K562 (cell line): ENCODE measurements around the gene ASPHD1. TPM values are rescaled to one million over a fixed set of nuclear protein-coding genes. Genes with fewer than 3 reads are reported as not detected.

ENCODE experiments used
- AFF1 ChIP-seq, 2 experiments: fragments of 450-650 bp; IDR thresholded peaks; 2 replicates each; pipeline ENCODE4 v1.6.1; 2018; ENCODE audit warnings: mild to moderate bottlenecking in 2 of 2, low read depth in 1 of 2; ENCODE audit not compliant: partially characterized antibody in 2 of 2
- ATF7 ChIP-seq: fragments of 450-650 bp; IDR thresholded peaks from 2 replicates; pipeline ENCODE4 v1.7.1; 2014; ENCODE audit warnings: mild to moderate bottlenecking, moderate library complexity
- CEBPG ChIP-seq, 3 experiments: fragments of 200-800 bp in 1 of 3; sonication (Bioruptor generic) in 1 of 3; sonication (generic) in 1 of 3; formaldehyde crosslinking in 1 of 3; IDR thresholded peaks in 2 of 3; conservative IDR thresholded peaks in 1 of 3; 2 replicates each; pipeline versions ENCODE4 v1.6.1 to v1.8.0; 2016 to 2022; ENCODE audit warnings: missing compliant biosample characterization in 2 of 3, missing genetic modification characterization in 2 of 3, mild to moderate bottlenecking in 1 of 3, missing genetic modification reagents in 1 of 3
- DPF2 ChIP-seq: fragments of 450-650 bp; IDR thresholded peaks from 2 replicates; pipeline ENCODE4 v1.6.1; 2016
- ELF2 ChIP-seq: fragments of 250-450 bp; sonication (Bioruptor Pico); IDR thresholded peaks from 2 replicates; pipeline ENCODE4 v1.5.0; 2021; ENCODE audit warnings: mild to moderate bottlenecking
- HNRNPLL ChIP-seq: fragments of 200-400 bp; formaldehyde crosslinking; IDR thresholded peaks from 2 replicates; pipeline ENCODE4 v1.6.1; 2017; ENCODE audit warnings: low read length, low read depth, mild to moderate bottlenecking; ENCODE audit not compliant: poor library complexity, severe bottlenecking
- SAFB ChIP-seq: fragments of 200-400 bp; formaldehyde crosslinking; IDR thresholded peaks from 2 replicates; pipeline ENCODE4 v1.6.1; 2017; ENCODE audit warnings: low read depth, low read length, borderline replicate concordance
- TEAD1 ChIP-seq, 2 experiments: fragments of 450-650 bp in 1 of 2; sonication (generic) in 1 of 2; formaldehyde crosslinking; IDR thresholded peaks; 2 replicates each; pipeline versions ENCODE4 v1.4.0 to v1.8.0; 2020 to 2022; ENCODE audit warnings: mild to moderate bottlenecking in 2 of 2, missing genetic modification reagents in 1 of 2
- UBTF ChIP-seq, 2 experiments: IDR thresholded peaks; 2 replicates each; pipeline ENCODE4 v1.6.1; 2012; ENCODE audit warnings: improper control_type of control experiment in 2 of 2, low read depth in 2 of 2, low read length in 2 of 2, borderline replicate concordance in 1 of 2
- XRCC3 ChIP-seq: fragments of 450-650 bp; IDR thresholded peaks from 2 replicates; pipeline ENCODE4 v1.6.1; 2017; ENCODE audit warnings: mild to moderate bottlenecking, moderate library complexity
- ZFP36 ChIP-seq: fragments of 150-350 bp; IDR thresholded peaks from 2 replicates; pipeline ENCODE4 v1.6.1; 2018; ENCODE audit warnings: low read length, low read depth; ENCODE audit not compliant: partially characterized antibody
- ZNF384 ChIP-seq: IDR thresholded peaks from 2 replicates; pipeline ENCODE4 v1.6.1; 2012; ENCODE audit warnings: low read depth, low read length, improper control_type of control experiment
- polyA plus RNA-seq, 8 experiments: library from polyadenylated mRNA; depleted of rRNA in 4 of 8; stranded (reverse) in 5 of 8; unstranded in 3 of 8; fragments of >200 nt; fragmentation: Nextera tagmentation in 2 of 8; fragmentation: Illumina TruSeq in 1 of 8; extraction: Ambion mirVana in 2 of 8; extraction: Trizol in 1 of 8; gene quantifications; 2 replicates each; pipeline versions ENCODE4 v1.2.1 to v1.2.3, GENCODE V29; 2011 to 2014; ENCODE audit warnings: inconsistent platforms in 1 of 8, missing spikeins in 1 of 8
- total RNA-seq, 7 experiments: library from RNA; depleted of rRNA in 6 of 7; stranded (reverse); fragments of >200 nt in 6 of 7; fragmentation: Illumina TruSeq in 2 of 7; extraction: Trizol in 2 of 7; gene quantifications; 2 replicates each; pipeline versions ENCODE4 v1.2.1 to v1.2.3, GENCODE V29; 2011 to 2021; ENCODE audit warnings: low replicate concordance in 1 of 7
- TF ChIP-seq, protein P1 (sequence below): sonication (generic); formaldehyde crosslinking; IDR thresholded peaks from 2 replicates; pipeline ENCODE4 v1.8.0; 2022; ENCODE audit warnings: missing genetic modification reagents, mild to moderate bottlenecking, moderate library complexity, borderline replicate concordance

The ASPHD1 gene
- total and polyA plus RNA-seq, 9 of the 15 experiments (the other 6 are each of a cell fraction or from before 2014, with no cell fraction given), result 0.03 to 0.70 (median 0.24) TPM; not detected in 5

GRCh38 chr16:29926711-29927052 lies 26.4 kb downstream of the ASPHD1 start (continued):
- TF ChIP-seq TEAD1 (CRISPR knock-in tag; IDR thresholded peaks at IDR 0.05) (0 out of 4 replicates have a peak, but pooled peaks of 1 of the 2 experiments have one; percentile 34), ZNF384 (0 out of 2 replicates have a peak, but pooled peaks have one; percentile 18), SAFB (no peak), ELF2 (no peak), UBTF (IDR thresholded peaks at IDR 0.05; ENCODE audit: borderline replicate concordance in 1 of 2, low read depth in 2 of 2, low read length in 2 of 2) (0 out of 4 replicates have a peak, but pooled peaks of 1 of the 2 experiments have one; percentile 45), HNRNPLL (peak; percentile 5), XRCC3 (no peak), ATF7 (no peak), AFF1 (IDR thresholded peaks at IDR 0.05; ENCODE audit: low read depth in 1 of 2, partially characterized antibody in 2 of 2) (peak in 1 of 2 experiments; percentile 11), DPF2 (0 out of 2 replicates have a peak, but pooled peaks have one; percentile 18), CEBPG (CRISPR knock-in tag; IDR thresholded peaks at IDR 0.05) (0 out of 2 replicates have a peak, but pooled peaks have one; percentile 7), CEBPG (tag; conservative IDR thresholded peaks at IDR 0.05 in 1 of 2, IDR thresholded peaks at IDR 0.05 in 1 of 2) (no peak), ZFP36 (peak; percentile 5)
- TF ChIP-seq, protein P1, sequence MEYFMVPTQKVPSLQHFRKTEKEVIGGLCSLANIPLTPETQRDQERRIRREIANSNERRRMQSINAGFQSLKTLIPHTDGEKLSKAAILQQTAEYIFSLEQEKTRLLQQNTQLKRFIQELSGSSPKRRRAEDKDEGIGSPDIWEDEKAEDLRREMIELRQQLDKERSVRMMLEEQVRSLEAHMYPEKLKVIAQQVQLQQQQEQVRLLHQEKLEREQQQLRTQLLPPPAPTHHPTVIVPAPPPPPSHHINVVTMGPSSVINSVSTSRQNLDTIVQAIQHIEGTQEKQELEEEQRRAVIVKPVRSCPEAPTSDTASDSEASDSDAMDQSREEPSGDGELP (CRISPR knock-in tag), result 0 out of 2 replicates have a peak, but pooled peaks have one; percentile 15
